Progenitor cell of endocrine pancreas (in vitro differentiated cells): ENCODE results near the gene DNER. TPM values are rescaled to one million over a fixed set of nuclear protein-coding genes. Genes with fewer than 3 reads are reported as not detected.

Source experiments
- DNase-seq: peaks from one replicate; pipeline ENCODE4 v3.0.0; 2021; ENCODE audit warnings: low spot score; ENCODE audit not compliant: unreplicated experiment
- H3K27ac Mint-ChIP-seq: 2 replicates; pipeline ENCODE4 v1.8.0; 2021; ENCODE audit warnings: mild to moderate bottlenecking, moderate library complexity, mixed read lengths
- H3K27me3 Mint-ChIP-seq: 2 replicates; pipeline ENCODE4 v1.8.0; 2021; ENCODE audit warnings: mixed read lengths
- H3K36me3 Mint-ChIP-seq: 2 replicates; pipeline ENCODE4 v1.8.0; 2022; ENCODE audit warnings: mixed read lengths; ENCODE audit not compliant: insufficient read depth
- H3K4me1 Mint-ChIP-seq: 2 replicates; pipeline ENCODE4 v1.8.0; 2021; ENCODE audit warnings: low read depth, mixed read lengths
- H3K4me3 Mint-ChIP-seq: 2 replicates; pipeline ENCODE4 v1.8.0; 2021; ENCODE audit warnings: low read depth, mild to moderate bottlenecking, moderate library complexity, mixed read lengths
- H3K9me3 Mint-ChIP-seq: 2 replicates; pipeline ENCODE4 v1.8.0; 2021; ENCODE audit warnings: low read depth, mixed read lengths
- total RNA-seq: library from RNA; stranded (reverse); gene quantifications from 2 replicates; pipeline ENCODE4 v1.2.1, GENCODE V29; 2021
- TF ChIP-seq, protein P1 (sequence below): fragments of 200-600 bp; sonication (generic); IDR thresholded peaks from one replicate; pipeline ENCODE4 v1.5.0; 2021; ENCODE audit warnings: antibody characterized with exemption, mild to moderate bottlenecking; ENCODE audit not compliant: unreplicated experiment

DNER gene
- total RNA-seq, 1 donor from 2014 or later, result 0.91 TPM

DNA sequence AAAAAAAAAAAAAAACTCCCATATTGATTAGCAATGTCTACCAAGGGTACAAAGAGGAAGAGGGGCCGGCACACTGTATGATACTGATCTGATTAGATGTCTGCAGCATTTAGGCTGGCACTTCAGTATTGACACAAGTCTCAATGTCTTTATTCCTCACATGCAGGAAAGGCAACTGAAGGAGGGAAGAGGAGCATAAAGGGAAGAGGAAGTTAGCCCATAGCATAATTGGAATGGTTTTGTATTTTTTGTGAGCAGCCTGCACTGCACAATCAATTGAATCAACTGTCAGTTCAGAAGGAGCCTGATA, 79.0 kb downstream of the DNER start:
- H3K27ac Mint-ChIP-seq, result no peak overlapping the region
- DNase-seq, result no peak
- H3K9me3 Mint-ChIP-seq, result no peaks in the 10 kb centered on the region
- H3K27me3 Mint-ChIP-seq, result peaks cover 10% of the 10 kb centered on the region
- H3K36me3 Mint-ChIP-seq, result no peaks in the 10 kb centered on the region
- TF ChIP-seq, protein P1, sequence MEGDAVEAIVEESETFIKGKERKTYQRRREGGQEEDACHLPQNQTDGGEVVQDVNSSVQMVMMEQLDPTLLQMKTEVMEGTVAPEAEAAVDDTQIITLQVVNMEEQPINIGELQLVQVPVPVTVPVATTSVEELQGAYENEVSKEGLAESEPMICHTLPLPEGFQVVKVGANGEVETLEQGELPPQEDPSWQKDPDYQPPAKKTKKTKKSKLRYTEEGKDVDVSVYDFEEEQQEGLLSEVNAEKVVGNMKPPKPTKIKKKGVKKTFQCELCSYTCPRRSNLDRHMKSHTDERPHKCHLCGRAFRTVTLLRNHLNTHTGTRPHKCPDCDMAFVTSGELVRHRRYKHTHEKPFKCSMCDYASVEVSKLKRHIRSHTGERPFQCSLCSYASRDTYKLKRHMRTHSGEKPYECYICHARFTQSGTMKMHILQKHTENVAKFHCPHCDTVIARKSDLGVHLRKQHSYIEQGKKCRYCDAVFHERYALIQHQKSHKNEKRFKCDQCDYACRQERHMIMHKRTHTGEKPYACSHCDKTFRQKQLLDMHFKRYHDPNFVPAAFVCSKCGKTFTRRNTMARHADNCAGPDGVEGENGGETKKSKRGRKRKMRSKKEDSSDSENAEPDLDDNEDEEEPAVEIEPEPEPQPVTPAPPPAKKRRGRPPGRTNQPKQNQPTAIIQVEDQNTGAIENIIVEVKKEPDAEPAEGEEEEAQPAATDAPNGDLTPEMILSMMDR, result no peak
- no peaks in the 10 kb centered on the region for H3K4me1 Mint-ChIP-seq
- no peak overlapping the region for H3K4me3 Mint-ChIP-seq

DNA sequence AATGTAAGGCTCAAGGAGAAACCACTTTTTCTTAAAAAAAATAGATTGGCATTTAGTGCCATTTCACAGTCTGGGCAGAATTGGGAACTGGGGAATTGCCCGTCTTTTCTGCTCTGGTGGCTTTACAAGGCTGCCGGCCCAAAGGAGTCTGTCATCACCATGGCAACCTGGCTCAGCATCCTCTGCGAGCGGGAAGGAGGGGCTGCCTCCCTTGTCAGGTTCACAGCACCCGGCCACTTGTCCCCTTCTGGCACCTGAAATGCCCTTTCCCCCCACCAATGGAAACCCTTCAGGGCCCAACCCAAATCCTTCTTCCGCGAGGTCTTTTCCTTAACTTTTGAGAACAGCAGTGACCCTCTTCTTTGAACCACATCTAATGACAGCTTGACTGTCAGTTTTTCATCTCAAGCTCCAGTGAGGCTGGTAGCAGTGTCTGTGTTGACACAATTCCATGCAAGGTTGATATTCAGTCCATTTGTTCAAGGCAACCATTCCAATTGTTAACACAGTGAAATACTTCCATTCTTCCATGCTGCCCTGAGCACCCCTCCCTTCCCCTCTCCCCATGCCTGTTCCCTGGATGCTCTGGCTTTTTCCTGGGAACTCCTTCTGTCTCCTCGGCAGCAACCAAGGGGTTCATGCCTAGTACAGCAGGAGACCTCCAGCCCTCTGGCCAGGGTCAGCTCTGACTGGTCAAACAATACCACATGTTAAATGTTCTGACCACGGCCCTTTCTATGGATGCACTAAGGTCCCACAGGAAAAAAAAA, 79.6 kb downstream of the DNER start:
- H3K4me3 Mint-ChIP-seq, result no peak overlapping the region
- no peaks in the 10 kb centered on the region for H3K36me3 Mint-ChIP-seq
- H3K27ac Mint-ChIP-seq, result no peak overlapping the region
- H3K4me1 Mint-ChIP-seq, result no peaks in the 10 kb centered on the region
- TF ChIP-seq, protein P1, result no peak
- H3K9me3 Mint-ChIP-seq, result no peaks in the 10 kb centered on the region
- H3K27me3 Mint-ChIP-seq, result peaks cover 10% of the 10 kb centered on the region
- no peak for DNase-seq

DNA sequence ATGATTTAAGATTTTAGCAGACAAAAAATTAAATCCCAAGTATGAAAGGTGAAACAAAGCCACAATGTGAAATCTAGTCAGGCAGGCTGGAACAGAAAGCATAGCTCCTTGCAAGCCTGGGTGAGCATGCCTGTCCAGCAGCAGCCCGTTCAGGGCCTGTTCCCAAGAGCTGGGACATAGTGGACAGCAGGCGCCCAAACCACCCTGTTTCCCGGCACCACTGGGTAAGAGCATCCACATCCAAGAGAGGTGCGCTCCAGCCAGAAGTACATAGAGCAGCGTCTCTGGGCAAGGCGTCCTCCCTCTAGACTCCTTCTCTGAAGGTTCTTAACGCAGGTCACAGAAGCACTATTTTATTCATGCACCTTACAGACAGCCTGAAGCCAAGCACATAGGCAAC, 80.8 kb downstream of the DNER start:
- H3K4me1 Mint-ChIP-seq, result no peaks in the 10 kb centered on the region
- no peak overlapping the region for H3K27ac Mint-ChIP-seq
- no peak for DNase-seq
- no peaks in the 10 kb centered on the region for H3K36me3 Mint-ChIP-seq
- H3K4me3 Mint-ChIP-seq, result no peak overlapping the region
- H3K9me3 Mint-ChIP-seq, result no peaks in the 10 kb centered on the region
- peaks cover 10% of the 10 kb centered on the region for H3K27me3 Mint-ChIP-seq
- TF ChIP-seq, protein P1, result no peak

DNA sequence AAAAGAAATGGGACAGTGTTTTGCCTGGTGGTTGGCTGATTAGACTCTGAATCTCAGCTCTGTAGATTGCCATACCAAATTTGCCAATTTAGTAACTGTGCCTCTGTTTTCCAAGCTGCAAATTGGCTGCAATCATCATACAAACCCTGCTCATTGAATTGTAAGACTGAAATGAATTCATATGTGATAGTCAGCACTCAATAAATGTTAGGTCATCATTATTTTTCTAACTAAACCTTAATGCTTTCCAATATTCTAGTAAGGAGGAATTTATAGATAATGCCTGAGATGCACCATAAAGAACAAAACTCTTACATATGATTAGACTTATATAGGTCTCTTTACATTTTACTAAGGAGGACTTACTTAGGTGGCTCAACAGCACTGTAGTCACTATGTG, 85.3 kb downstream of the DNER start:
- Mint-ChIP-seq H3K4me3 (no peak overlapping the region), H3K36me3 (no peaks in the 10 kb centered on the region), H3K27me3 (peaks cover 5% of the 10 kb centered on the region), H3K4me1 (no peaks in the 10 kb centered on the region), H3K27ac (no peak overlapping the region), H3K9me3 (no peaks in the 10 kb centered on the region)
- TF ChIP-seq, protein P1, result no peak
- no peak for DNase-seq

DNA sequence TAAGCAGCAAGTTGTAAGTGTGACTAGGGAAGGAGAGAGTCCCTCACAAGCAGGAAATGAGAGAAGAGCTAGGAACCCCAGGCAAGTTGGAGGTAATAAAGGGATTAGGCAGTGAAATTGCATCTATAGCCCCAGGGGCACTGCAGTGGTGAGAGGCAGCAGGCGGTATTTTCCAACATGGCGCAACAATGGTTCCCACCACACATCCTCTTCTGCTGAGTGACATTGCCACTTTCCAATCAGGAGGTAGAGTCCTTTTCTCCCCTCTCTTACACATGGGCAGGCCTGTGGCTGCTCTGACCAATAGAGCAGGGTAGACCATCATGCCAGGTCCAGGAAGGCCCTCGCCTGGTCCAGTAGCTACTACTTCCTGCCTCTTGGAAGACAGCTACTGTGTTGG, 86.6 kb downstream of the DNER start:
- Mint-ChIP-seq H3K27ac (no peak overlapping the region), H3K27me3 (no peaks in the 10 kb centered on the region), H3K36me3 (no peaks in the 10 kb centered on the region), H3K4me1 (no peaks in the 10 kb centered on the region), H3K9me3 (no peaks in the 10 kb centered on the region), H3K4me3 (no peak overlapping the region)
- no peak for DNase-seq
- TF ChIP-seq, protein P1, result no peak
